GM12801 (cell line): Measurements from ENCODE around the gene COL5A1.

ENCODE experiments used
- CTCF ChIP-seq: IDR thresholded peaks from one replicate; pipeline ENCODE4 v1.5.1; 2011; ENCODE audit warnings: control low read depth; ENCODE audit not compliant: insufficient read length; ENCODE audit errors: extremely low read depth

Gene COL5A1

GRCh38 chr9:134696433-134696832 lies 54.8 kb downstream of the COL5A1 start:
- no peak for TF ChIP-seq CTCF

DNA sequence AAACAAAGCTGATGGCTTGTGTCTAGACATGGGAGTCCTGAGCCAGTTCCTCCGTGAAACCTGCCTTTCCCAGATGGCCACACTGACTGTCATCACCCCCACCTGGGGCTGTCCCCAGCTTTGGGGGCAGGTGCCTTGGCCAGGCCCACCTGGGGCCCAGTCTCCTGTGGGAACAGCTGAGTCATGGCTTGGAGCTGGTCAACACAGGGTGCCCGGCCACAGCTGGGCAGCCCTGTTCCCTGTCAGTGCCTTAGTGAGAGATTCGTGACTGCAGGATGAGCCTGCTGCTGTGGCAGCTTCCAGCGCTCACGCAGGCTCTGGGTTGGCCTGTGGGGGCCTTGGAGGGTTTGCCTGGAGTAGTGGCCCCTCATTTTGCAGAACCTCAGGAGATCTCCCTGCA lies 56.5 kb downstream of the COL5A1 start:
- no peak for TF ChIP-seq CTCF

DNA sequence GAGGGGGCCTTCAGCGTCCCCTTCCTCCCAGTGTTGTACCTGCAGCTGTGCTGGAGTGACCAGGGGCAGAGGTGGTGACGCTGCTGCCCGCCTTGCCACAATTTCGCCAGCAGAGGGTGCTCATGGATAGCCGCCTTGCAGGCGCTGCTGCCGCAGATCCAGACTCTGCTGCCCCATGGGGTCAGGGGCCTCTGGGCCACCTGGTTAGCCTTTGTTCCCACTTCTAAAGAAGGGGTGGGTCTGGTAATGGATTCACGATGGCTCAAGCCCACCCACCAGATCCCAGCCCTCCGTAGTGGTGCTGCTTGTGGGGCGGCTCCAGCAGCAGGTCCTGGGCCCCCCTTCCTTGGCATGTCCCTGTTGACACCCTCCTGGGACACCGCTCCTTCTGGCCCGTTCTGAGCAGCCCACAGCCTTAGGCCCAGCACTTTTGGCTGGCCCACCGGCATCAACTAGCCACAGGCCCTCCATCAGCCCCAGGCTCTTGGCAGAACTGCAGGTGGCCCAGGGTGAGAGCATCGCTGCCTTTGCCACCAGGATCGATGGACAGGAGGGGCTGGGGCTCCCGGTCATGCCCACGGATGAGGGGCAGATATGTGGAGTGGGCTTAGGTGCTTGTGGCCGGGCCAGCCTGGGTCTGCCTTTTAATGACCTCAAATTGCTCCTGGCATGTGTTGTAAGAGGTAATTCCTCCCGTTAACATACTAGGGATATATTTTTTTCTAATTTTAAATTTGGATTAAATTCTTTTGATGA lies 57.2 kb downstream of the COL5A1 start:
- TF ChIP-seq CTCF = no peak

DNA sequence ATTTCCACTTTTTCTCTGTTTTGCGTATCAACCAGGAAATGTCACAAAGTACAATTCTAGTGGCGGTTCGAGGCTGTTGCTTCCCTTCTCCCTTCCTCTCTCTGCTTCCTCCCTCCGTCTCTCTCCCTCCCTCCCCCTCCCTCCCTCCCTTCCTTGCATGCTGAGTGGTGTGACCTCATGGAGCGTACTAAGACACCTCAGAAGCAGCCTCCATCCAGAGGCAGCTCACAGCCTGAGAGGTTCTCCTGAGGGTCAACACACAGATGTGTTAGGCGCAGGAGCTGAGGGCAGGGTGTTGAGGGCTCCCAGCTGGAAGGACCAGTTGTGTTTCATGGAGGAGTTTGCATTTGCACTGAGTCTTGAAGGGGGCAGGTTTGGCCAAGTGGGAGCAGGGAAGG lies 57.7 kb downstream of the COL5A1 start:
- TF ChIP-seq CTCF = no peak

GRCh38 chr9:134700636-134701350 lies 59.2 kb downstream of the COL5A1 start:
- TF ChIP-seq CTCF = no peak

GRCh38 chr9:134701581-134702259 lies 60.1 kb downstream of the COL5A1 start:
- no peak for TF ChIP-seq CTCF

GRCh38 chr9:134702291-134702690 lies 60.7 kb downstream of the COL5A1 start:
- no peak for TF ChIP-seq CTCF
